OCI-LY1 (cell line): ENCODE measurements around the gene HP.

Source experiments
- H2AFZ ChIP-seq: fragments of 200-600 bp; sonication (generic), shearing (Covaris generic); 2 replicates; pipeline ENCODE4 v1.6.0; 2014; ENCODE audit warnings: antibody characterized with exemption, mild to moderate bottlenecking, low read length
- H3F3A ChIP-seq: fragments of 200-600 bp; sonication (generic), shearing (Covaris generic); 2 replicates; pipeline ENCODE4 v1.6.0; 2014; ENCODE audit warnings: mild to moderate bottlenecking, antibody characterized with exemption, low read length, moderate library complexity; ENCODE audit not compliant: insufficient read depth
- H3K27ac ChIP-seq: fragments of 200-600 bp; sonication (generic); 2 replicates; pipeline ENCODE4 v1.5.1; 2014; ENCODE audit warnings: low read length, mixed run types, mild to moderate bottlenecking, low read depth; ENCODE audit not compliant: poor library complexity, severe bottlenecking
- H3K27me3 ChIP-seq: fragments of 200-600 bp; sonication (generic); 2 replicates; pipeline ENCODE4 v1.6.0; 2014; ENCODE audit warnings: antibody characterized with exemption, mild to moderate bottlenecking, low read length, moderate library complexity; ENCODE audit not compliant: insufficient read depth
- H3K36me3 ChIP-seq: fragments of 200-600 bp; sonication (generic); 2 replicates; pipeline ENCODE4 v1.6.1; 2014; ENCODE audit warnings: mild to moderate bottlenecking, antibody characterized with exemption, low read length, moderate library complexity, mixed read lengths; ENCODE audit not compliant: insufficient read depth
- H3K4me1 ChIP-seq: fragments of 200-600 bp; sonication (generic); 2 replicates; pipeline ENCODE4 v1.5.1; 2014; ENCODE audit warnings: mild to moderate bottlenecking, low read length, moderate library complexity; ENCODE audit not compliant: insufficient read depth, severe bottlenecking
- H3K4me2 ChIP-seq: fragments of 200-600 bp; sonication (generic), shearing (Covaris generic); 2 replicates; pipeline ENCODE4 v1.6.1; 2014; ENCODE audit warnings: low read length
- H3K4me3 ChIP-seq: fragments of 200-600 bp; sonication (generic); 2 replicates; pipeline ENCODE4 v1.5.1; 2014; ENCODE audit warnings: low read length, low read depth, mild to moderate bottlenecking, mixed read lengths; ENCODE audit not compliant: poor library complexity, severe bottlenecking
- H3K79me2 ChIP-seq: fragments of 200-600 bp; shearing (Covaris generic); 2 replicates; pipeline ENCODE4 v1.6.1; 2016; ENCODE audit warnings: mixed run types, low read length, mixed read lengths; ENCODE audit not compliant: insufficient read depth
- H3K9ac ChIP-seq: fragments of 200-600 bp; sonication (generic), shearing (Covaris generic); 2 replicates; pipeline ENCODE4 v1.6.1; 2014; ENCODE audit warnings: mild to moderate bottlenecking, low read length, mixed read lengths
- H3K9me2 ChIP-seq: fragments of 200-600 bp; sonication (generic), shearing (Covaris generic); 2 replicates; pipeline ENCODE4 v1.6.1; 2014; ENCODE audit warnings: low read depth, mild to moderate bottlenecking, low read length, mixed read lengths
- H3K9me3 ChIP-seq: fragments of 200-600 bp; shearing (Covaris generic); 2 replicates; pipeline ENCODE4 v1.6.1; 2014; ENCODE audit warnings: low read length, mixed read lengths
- H4K20me1 ChIP-seq: fragments of 200-600 bp; sonication (generic), shearing (Covaris generic); 2 replicates; pipeline ENCODE4 v1.6.0; 2016; ENCODE audit warnings: mild to moderate bottlenecking, low read length; ENCODE audit not compliant: insufficient read depth
- CTCF ChIP-seq: fragments of 200-600 bp; sonication (generic), shearing (Covaris generic); IDR thresholded peaks from 2 replicates; pipeline ENCODE4 v1.5.1; 2017; ENCODE audit warnings: mild to moderate bottlenecking, antibody characterized with exemption, low read length, moderate library complexity, mixed read lengths
- EZH2 ChIP-seq: fragments of 200-600 bp; sonication (generic), shearing (Covaris generic); IDR thresholded peaks from 2 replicates; pipeline ENCODE4 v1.8.0; 2017; ENCODE audit warnings: borderline replicate concordance, mixed run types, mild to moderate bottlenecking, antibody characterized with exemption, low read length, moderate library complexity, mixed read lengths

HP gene

GRCh38 chr16:72066747-72067146 lies 12.4 kb downstream of the HP start:
- Histone ChIP-seq H3K9me3 (no peaks in the 10 kb centered on the region), H3K4me2 (no peak overlapping the region), H3K36me3 (no peaks in the 10 kb centered on the region), H3K27ac (no peak overlapping the region), H3K9ac (no peak overlapping the region), H3K79me2 (no peaks in the 10 kb centered on the region), H4K20me1 (no peaks in the 10 kb centered on the region), H3K27me3 (0 out of 2 replicates have a peak, but pooled peaks cover 7% of the 10 kb centered on the region), H3F3A (no peaks in the 10 kb centered on the region), H3K9me2 (no peaks in the 10 kb centered on the region), H3K4me1 (no peaks in the 10 kb centered on the region), H3K4me3 (no peak overlapping the region), H2AFZ (no peak overlapping the region)
- TF ChIP-seq EZH2 = no peak
- TF ChIP-seq CTCF = peak; percentile 54

GRCh38 chr16:72068930-72069329 lies 14.6 kb downstream of the HP start:
- no peaks in the 10 kb centered on the region for H3K9me2 ChIP-seq
- H4K20me1 ChIP-seq = no peaks in the 10 kb centered on the region
- H2AFZ ChIP-seq = no peak overlapping the region
- H3K27me3 ChIP-seq = 0 out of 2 replicates have a peak, but pooled peaks cover 7% of the 10 kb centered on the region
- TF ChIP-seq CTCF = no peak
- no peak for TF ChIP-seq EZH2
- no peak overlapping the region for H3K9ac ChIP-seq
- no peaks in the 10 kb centered on the region for H3K79me2 ChIP-seq
- no peaks in the 10 kb centered on the region for H3K9me3 ChIP-seq
- H3K4me3 ChIP-seq = no peak overlapping the region
- no peaks in the 10 kb centered on the region for H3K4me1 ChIP-seq
- no peak overlapping the region for H3K27ac ChIP-seq
- no peak overlapping the region for H3K4me2 ChIP-seq
- no peaks in the 10 kb centered on the region for H3K36me3 ChIP-seq
- H3F3A ChIP-seq = no peaks in the 10 kb centered on the region

GRCh38 chr16:72072514-72073342 lies 18.4 kb downstream of the HP start:
- H3K9ac ChIP-seq = no peak overlapping the region
- H3K9me3 ChIP-seq = no peaks in the 10 kb centered on the region
- H3F3A ChIP-seq = no peaks in the 10 kb centered on the region
- no peak overlapping the region for H3K4me2 ChIP-seq
- H3K27me3 ChIP-seq = no peaks in the 10 kb centered on the region
- no peak overlapping the region for H3K4me3 ChIP-seq
- no peak for TF ChIP-seq CTCF
- no peak for TF ChIP-seq EZH2
- H2AFZ ChIP-seq = no peak overlapping the region
- no peaks in the 10 kb centered on the region for H4K20me1 ChIP-seq
- H3K79me2 ChIP-seq = no peaks in the 10 kb centered on the region
- no peak overlapping the region for H3K27ac ChIP-seq
- no peaks in the 10 kb centered on the region for H3K4me1 ChIP-seq
- H3K36me3 ChIP-seq = no peaks in the 10 kb centered on the region
- H3K9me2 ChIP-seq = no peaks in the 10 kb centered on the region
